Urothelium cell line (cell line): Measurements from ENCODE around the gene ULBP2.
"Not testable (repeated sequence)": the region's sequence is repeated elsewhere in the genome, so short reads cannot be mapped to it uniquely, and the experiment has no call there.

Source experiments
- DNase-seq: peaks from one replicate; pipeline ENCODE4 v3.0.0; 2011; ENCODE audit warnings: low spot score, mixed read lengths
- FAIRE-seq: peaks from 2 replicates; lab custom pipeline; 2011; peaks lifted over from hg19 to GRCh38; lab: Jason Lieb, UNC

The ULBP2 gene

GRCh38 chr6:149946631-149947030 lies 4.8 kb downstream of the ULBP2 start:
- DNase-seq, FAIRE-seq: not testable (repeated sequence)

DNA sequence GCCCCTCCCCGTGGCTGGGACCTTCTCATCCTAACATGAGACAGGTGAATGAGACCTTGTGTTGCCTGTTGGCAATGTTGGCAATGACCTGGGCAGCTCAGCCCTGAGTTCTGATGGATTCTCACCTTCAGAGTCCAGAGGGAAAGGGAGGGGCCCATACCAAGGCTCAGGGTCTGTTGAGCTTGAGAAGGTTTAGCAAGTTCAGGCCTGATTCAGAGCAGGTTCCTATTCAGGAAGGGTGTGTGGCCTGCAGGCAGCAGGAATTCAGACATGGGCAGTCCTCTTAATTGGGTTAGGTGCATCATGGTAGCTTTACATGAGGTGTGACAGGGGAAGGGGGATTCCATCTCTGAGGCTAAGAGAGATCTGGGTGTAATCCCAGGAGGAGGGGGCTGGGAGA lies 5.7 kb downstream of the ULBP2 start:
- FAIRE-seq, DNase-seq: not testable (repeated sequence)

GRCh38 chr6:149948011-149948410 lies 6.2 kb downstream of the ULBP2 start:
- no peak for FAIRE-seq
- DNase-seq: no peak

GRCh38 chr6:149948616-149949015 lies 6.8 kb downstream of the ULBP2 start:
- no peak for FAIRE-seq
- DNase-seq: no peak

DNA sequence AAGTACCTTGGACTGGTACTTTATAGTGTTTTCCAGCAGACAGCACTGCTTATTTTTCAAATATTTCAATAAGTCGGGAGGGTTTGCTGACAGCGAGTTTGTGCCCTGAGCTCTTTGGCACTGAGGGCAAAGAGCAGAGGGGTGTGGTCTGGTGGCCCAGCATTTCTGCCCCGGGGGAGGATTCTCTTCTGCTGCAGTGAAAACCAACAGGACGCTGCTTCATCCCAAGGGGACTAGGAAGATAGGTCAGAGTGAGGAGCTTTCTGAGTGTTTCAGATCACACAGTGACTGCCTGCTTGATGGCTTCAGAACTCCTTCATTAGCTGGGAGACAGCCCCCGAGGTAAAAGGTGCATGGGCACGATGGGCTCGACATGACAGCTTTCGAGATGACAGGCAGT lies 8.6 kb downstream of the ULBP2 start:
- FAIRE-seq: no peak
- no peak for DNase-seq

DNA sequence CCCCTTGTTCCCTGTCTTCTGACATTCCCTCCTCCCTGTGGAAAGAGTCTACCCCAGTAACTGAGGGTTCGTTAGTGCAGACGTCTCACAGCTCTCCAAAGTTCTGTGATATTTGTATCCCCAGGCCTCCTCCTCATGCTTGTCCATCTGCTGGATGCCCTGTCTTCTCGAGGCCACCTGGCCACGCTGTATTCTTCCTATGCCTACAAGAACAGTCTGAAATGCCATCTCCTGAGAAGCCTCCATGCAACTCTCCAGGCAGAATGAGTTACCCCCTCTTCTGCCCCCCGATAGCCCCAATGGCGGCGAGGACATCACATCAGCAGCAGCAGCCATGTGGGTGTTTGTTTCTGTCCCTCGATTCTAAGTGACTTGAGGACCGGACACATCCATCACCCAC lies 9.3 kb downstream of the ULBP2 start:
- DNase-seq (no peak), FAIRE-seq (no peak)

- no peak for FAIRE-seq
- DNase-seq: no peak
Measured at GRCh38 chr6:149951626-149952025, 9.8 kb downstream of the ULBP2 start.

DNA sequence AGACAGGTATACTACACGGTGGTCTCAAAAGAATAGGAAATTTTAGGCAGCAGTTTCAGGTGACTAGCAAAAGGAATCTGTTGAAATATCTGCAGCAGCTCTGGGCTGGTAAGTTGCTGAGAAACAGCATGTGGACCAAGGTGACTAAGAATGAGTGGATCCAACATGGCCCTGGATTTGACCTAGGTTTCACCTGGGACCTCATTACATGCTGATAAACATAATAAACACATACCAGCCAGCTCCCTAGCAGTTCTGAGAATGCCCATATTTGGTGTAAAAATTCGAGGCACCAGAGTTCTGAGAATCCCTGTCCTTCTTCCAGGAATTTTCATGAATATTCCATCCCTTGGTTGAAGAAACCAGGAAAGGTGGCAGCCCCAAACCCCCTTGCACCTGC lies 11.6 kb downstream of the ULBP2 start:
- FAIRE-seq, DNase-seq: not testable (repeated sequence)

GRCh38 chr6:149953934-149954327 lies 12.1 kb downstream of the ULBP2 start:
- FAIRE-seq, DNase-seq: not testable (repeated sequence)

GRCh38 chr6:149954328-149954983 lies 12.6 kb downstream of the ULBP2 start:
- FAIRE-seq, DNase-seq: not testable (repeated sequence)

GRCh38 chr6:149954984-149955653 lies 13.3 kb downstream of the ULBP2 start:
- FAIRE-seq, DNase-seq: not testable (repeated sequence)

DNA sequence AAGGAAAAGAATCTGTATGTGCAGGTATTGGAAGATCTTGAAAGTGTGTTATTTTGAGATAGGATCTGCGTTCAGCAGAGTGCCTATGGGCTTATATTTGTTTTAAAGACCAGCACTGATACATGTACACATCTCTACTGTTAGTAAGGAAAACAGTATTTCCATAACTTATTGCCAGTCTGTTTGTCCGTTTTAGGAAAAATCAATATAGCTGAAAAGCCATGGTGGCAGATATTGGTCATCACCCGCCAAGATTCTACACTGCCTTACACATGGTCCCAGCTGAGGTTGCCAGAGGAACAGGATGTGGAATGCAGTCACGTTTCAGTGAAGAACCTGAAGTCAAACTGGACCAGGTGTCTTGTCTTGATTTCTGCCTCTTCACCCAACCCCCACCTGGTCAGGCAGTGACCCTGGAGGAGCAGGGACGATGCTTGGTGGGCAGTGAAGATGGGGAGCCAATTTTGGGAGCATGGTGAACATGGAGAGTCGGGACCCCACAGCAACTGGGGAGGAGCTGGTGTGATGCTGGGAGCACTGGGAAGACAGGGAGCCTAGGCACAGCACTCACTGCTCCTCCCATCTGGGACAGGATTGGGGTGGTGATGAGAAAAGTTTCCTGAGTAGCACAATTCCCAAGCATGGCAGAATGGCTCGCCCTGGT lies 14.0 kb downstream of the ULBP2 start:
- FAIRE-seq: peak; percentile 35
- not testable (repeated sequence) for DNase-seq

- FAIRE-seq, DNase-seq: not testable (repeated sequence)
Measured at GRCh38 chr6:149958124-149958523, 16.3 kb downstream of the ULBP2 start.

GRCh38 chr6:149959806-149960205 lies 18.0 kb downstream of the ULBP2 start:
- not testable (repeated sequence) for DNase-seq, FAIRE-seq

GRCh38 chr6:149960488-149960887 lies 18.7 kb downstream of the ULBP2 start:
- DNase-seq (no peak), FAIRE-seq (no peak)

GRCh38 chr6:149961728-149962425 lies 20.1 kb downstream of the ULBP2 start:
- DNase-seq (peak; percentile 35), FAIRE-seq (no peak)

- DNase-seq (no peak), FAIRE-seq (peak; percentile 17)
Measured at GRCh38 chr6:149962461-149963211, 20.8 kb downstream of the ULBP2 start.

GRCh38 chr6:149963212-149963461 lies 21.3 kb downstream of the ULBP2 start:
- peak; percentile 90 for DNase-seq
- no peak for FAIRE-seq

- DNase-seq: no peak
- no peak for FAIRE-seq
Measured at GRCh38 chr6:149963462-149964307, 21.9 kb downstream of the ULBP2 start, which contains the start of gene ULBP1. Gene ULBP1, plus strand, starts transcription at chr6:149963943. Its CDS starts 107 bp downstream, at chr6:149964050.
